GM23338 (cell line): ENCODE results near the gene CYFIP2. TPM values are rescaled to one million over a fixed set of nuclear protein-coding genes. Genes with fewer than 3 reads are reported as not detected.

ENCODE experiments used
- ATAC-seq: fragments of 200-7000 bp; cut with Tn5 transposase; 3 replicates; pipeline ENCODE4 v1.9.1; 2020
- DNase-seq: peaks from one replicate; pipeline ENCODE4 v3.0.0-alpha.2; 2015; ENCODE audit warnings: low spot score
- H2AFZ ChIP-seq: fragments of 200-600 bp; sonication (generic); 2 replicates; pipeline ENCODE4 v1.8.0; 2016; ENCODE audit warnings: antibody characterized with exemption, mild to moderate bottlenecking, moderate library complexity
- H3F3A ChIP-seq: fragments of 200-600 bp; sonication (generic); replicated peaks from 2 replicates; pipeline ENCODE4 v1.8.0; 2017; ENCODE audit warnings: antibody characterized with exemption, mixed run types, low read depth
- H3K27ac ChIP-seq: fragments of 200-600 bp; sonication (generic); 2 replicates; pipeline ENCODE4 v1.6.1; 2016; ENCODE audit warnings: low read depth
- H3K27me3 ChIP-seq: fragments of 200-600 bp; sonication (generic); 2 replicates; pipeline ENCODE4 v1.8.0; 2016; ENCODE audit warnings: mild to moderate bottlenecking, mixed run types, moderate library complexity; ENCODE audit not compliant: insufficient read depth
- H3K36me3 ChIP-seq: fragments of 200-600 bp; sonication (generic); 2 replicates; pipeline ENCODE4 v1.8.0; 2016; ENCODE audit warnings: mild to moderate bottlenecking; ENCODE audit not compliant: insufficient read depth
- H3K4me1 ChIP-seq: fragments of 200-600 bp; sonication (generic); 2 replicates; pipeline ENCODE4 v1.8.0; 2016; ENCODE audit warnings: mild to moderate bottlenecking, moderate library complexity; ENCODE audit not compliant: insufficient read depth
- H3K4me2 ChIP-seq: fragments of 200-600 bp; sonication (generic); 2 replicates; pipeline ENCODE4 v1.7.1; 2017; ENCODE audit warnings: mixed run types
- H3K4me3 ChIP-seq: fragments of 200-600 bp; sonication (generic); 2 replicates; pipeline ENCODE4 v1.6.1; 2016; ENCODE audit warnings: mixed run types
- H3K79me2 ChIP-seq: fragments of 200-600 bp; sonication (generic); replicated peaks from 2 replicates; pipeline ENCODE4 v1.8.0; 2017; ENCODE audit warnings: mild to moderate bottlenecking; ENCODE audit not compliant: insufficient read depth
- H3K9me2 ChIP-seq: fragments of 200-600 bp; sonication (generic); 2 replicates; pipeline ENCODE4 v1.8.0; 2017; ENCODE audit not compliant: insufficient read depth
- H4K20me1 ChIP-seq: fragments of 200-600 bp; sonication (generic); replicated peaks from 2 replicates; pipeline ENCODE4 v1.8.0; 2017; ENCODE audit warnings: mild to moderate bottlenecking; ENCODE audit not compliant: insufficient read depth
- H3K27ac Mint-ChIP-seq: 2 replicates; pipeline ENCODE4 v1.8.0; 2020; ENCODE audit warnings: inconsistent platforms, mild to moderate bottlenecking, moderate library complexity, mixed read lengths
- H3K27me3 Mint-ChIP-seq: 3 replicates; pipeline ENCODE4 v1.8.0; 2022; ENCODE audit warnings: low read depth, mild to moderate bottlenecking, moderate library complexity, mixed read lengths, inconsistent platforms; ENCODE audit not compliant: insufficient read depth, poor library complexity
- H3K36me3 Mint-ChIP-seq: 3 replicates; pipeline ENCODE4 v1.8.0; 2021; ENCODE audit warnings: low read depth, mild to moderate bottlenecking, inconsistent platforms, moderate library complexity, mixed read lengths
- H3K4me1 Mint-ChIP-seq: 3 replicates; pipeline ENCODE4 v1.8.0; 2020; ENCODE audit warnings: mild to moderate bottlenecking, inconsistent platforms, mixed read lengths
- H3K4me3 Mint-ChIP-seq: 3 replicates; pipeline ENCODE4 v1.8.0; 2021; ENCODE audit warnings: moderate library complexity, mild to moderate bottlenecking, inconsistent platforms, mixed read lengths
- H3K9me3 Mint-ChIP-seq: 3 replicates; pipeline ENCODE4 v1.8.0; 2020; ENCODE audit warnings: moderate library complexity, mild to moderate bottlenecking, inconsistent platforms, mixed read lengths
- CREB1 ChIP-seq: fragments of 250-450 bp; sonication (Bioruptor Pico); IDR thresholded peaks from 2 replicates; pipeline ENCODE4 v1.5.0; 2020; ENCODE audit warnings: low read depth, mild to moderate bottlenecking, moderate library complexity
- ETS1 ChIP-seq: IDR thresholded peaks from 2 replicates; pipeline ENCODE4 v1.6.1; 2016; ENCODE audit warnings: antibody characterized with exemption
- EZH2 ChIP-seq: fragments of 200-600 bp; sonication (generic); IDR thresholded peaks from one replicate; pipeline ENCODE4 v1.8.0; 2017; ENCODE audit warnings: antibody characterized with exemption, mild to moderate bottlenecking, low read depth; ENCODE audit not compliant: unreplicated experiment
- EZH2phosphoT487 ChIP-seq: fragments of 200-600 bp; sonication (generic); IDR thresholded peaks from one replicate; pipeline ENCODE4 v1.8.1; 2018; ENCODE audit warnings: antibody characterized with exemption; ENCODE audit not compliant: unreplicated experiment
- JUNB ChIP-seq: IDR thresholded peaks from one replicate; pipeline ENCODE4 v1.6.1; 2016; ENCODE audit warnings: antibody characterized with exemption; ENCODE audit not compliant: unreplicated experiment
- NANOG ChIP-seq: IDR thresholded peaks from 2 replicates; pipeline ENCODE4 v1.6.1; 2016; ENCODE audit warnings: antibody characterized with exemption, borderline replicate concordance
- POLR2AphosphoS5 ChIP-seq: IDR thresholded peaks from 2 replicates; pipeline ENCODE4 v1.6.1; 2016; ENCODE audit warnings: antibody characterized with exemption, low read depth
- REST ChIP-seq: IDR thresholded peaks from one replicate; pipeline ENCODE4 v1.6.1; 2018; ENCODE audit warnings: antibody characterized with exemption; ENCODE audit not compliant: unreplicated experiment
- STAT1 ChIP-seq: IDR thresholded peaks from one replicate; pipeline ENCODE4 v1.6.1; 2016; ENCODE audit warnings: antibody characterized with exemption; ENCODE audit not compliant: unreplicated experiment
- ZNF114 ChIP-seq: fragments of 250-450 bp; sonication (Bioruptor Pico); IDR thresholded peaks from 2 replicates; pipeline ENCODE4 v1.5.0; 2020; ENCODE audit warnings: mild to moderate bottlenecking, moderate library complexity
- ZNF331 ChIP-seq: fragments of 250-450 bp; sonication (Bioruptor Pico); IDR thresholded peaks from 2 replicates; pipeline ENCODE4 v1.5.0; 2020; ENCODE audit warnings: low read depth, mild to moderate bottlenecking, moderate library complexity
- polyA plus RNA-seq: library from polyadenylated mRNA; unstranded; fragments of >200 nt; fragmentation: Nextera tagmentation; extraction: Ambion mirVana; gene quantifications from 2 replicates; pipeline ENCODE4 v1.2.1, GENCODE V29; 2016
- total RNA-seq: library from RNA; depleted of rRNA; stranded (reverse); fragments of >200 nt; shearing (Covaris generic); gene quantifications from 2 replicates; pipeline ENCODE4 v1.2.3, GENCODE V29; 2014

CYFIP2 gene
- total and polyA plus RNA-seq, 2 experiments from 2014 or later, result 54.1 to 98.4 TPM

GRCh38 chr5:157300564-157300963, 34.6 kb downstream of the CYFIP2 start (continued):
- no peak for TF ChIP-seq REST
- no peak for TF ChIP-seq CREB1 (CRISPR knock-in tag)
- no peak for TF ChIP-seq ETS1

GRCh38 chr5:157301066-157301465, 35.1 kb downstream of the CYFIP2 start:
- Histone ChIP-seq H3K36me3 (no peaks in the 10 kb centered on the region; the same call in 1 of the 2 replicates), H3K27me3 (no peaks in the 10 kb centered on the region), H3F3A (no peaks in the 10 kb centered on the region), H3K4me3 (no peak overlapping the region), H3K4me2 (no peak overlapping the region), H4K20me1 (no peaks in the 10 kb centered on the region; the same call in 1 of the 2 replicates), H2AFZ (no peak overlapping the region), H3K79me2 (no peaks in the 10 kb centered on the region), H3K27ac (no peak overlapping the region), H3K9me2 (no peaks in the 10 kb centered on the region), H3K4me1 (no peaks in the 10 kb centered on the region)
- TF ChIP-seq EZH2 (no peak), ZNF114 (CRISPR knock-in tag) (no peak), ETS1 (no peak), POLR2AphosphoS5 (no peak), ZNF331 (no peak), EZH2phosphoT487 (no peak)
- Mint-ChIP-seq H3K27ac (no peak overlapping the region), H3K4me1 (no peaks in the 10 kb centered on the region), H3K4me3 (no peak overlapping the region), H3K9me3 (no peaks in the 10 kb centered on the region), H3K27me3 (peaks cover 2% of the 10 kb centered on the region), H3K36me3 (peaks cover 26% of the 10 kb centered on the region)
- DNase-seq, result no peak
- ATAC-seq, result no peak

GRCh38 chr5:157303023-157303422, 37.1 kb downstream of the CYFIP2 start:
- no peaks in the 10 kb centered on the region; the same call in 1 of the 2 replicates for H3K36me3 ChIP-seq
- Mint-ChIP-seq H3K4me1 (no peaks in the 10 kb centered on the region), H3K36me3 (peaks cover 12% of the 10 kb centered on the region), H3K27ac (no peak overlapping the region), H3K27me3 (peaks cover 2% of the 10 kb centered on the region), H3K9me3 (no peaks in the 10 kb centered on the region), H3K4me3 (no peak overlapping the region)
- ATAC-seq (no peak), DNase-seq (no peak)
- no peaks in the 10 kb centered on the region for H3K27me3 ChIP-seq
- no peaks in the 10 kb centered on the region for H3K4me1 ChIP-seq
- H4K20me1 ChIP-seq, result no peaks in the 10 kb centered on the region; the same call in 1 of the 2 replicates
- H3K79me2 ChIP-seq, result no peaks in the 10 kb centered on the region
- H3K27ac ChIP-seq, result no peak overlapping the region
- H3K4me2 ChIP-seq, result no peak overlapping the region
- H3K9me2 ChIP-seq, result no peaks in the 10 kb centered on the region
- no peak overlapping the region for H2AFZ ChIP-seq
- H3F3A ChIP-seq, result no peaks in the 10 kb centered on the region
- H3K4me3 ChIP-seq, result no peak overlapping the region
- TF ChIP-seq ETS1 (no peak), REST (no peak), CREB1 (CRISPR knock-in tag) (no peak), EZH2phosphoT487 (no peak), STAT1 (no peak), POLR2AphosphoS5 (no peak), NANOG (no peak), JUNB (no peak), EZH2 (no peak), ZNF331 (no peak)
